RWPE2 (cell line): ENCODE data around the gene RAPSN.

Experiments used
- ATAC-seq: fragments of 200-7000 bp; cut with Tn5 transposase; 3 replicates; pipeline ENCODE4 v1.9.1; 2021; ENCODE audit warnings: low read depth
- DNase-seq: peaks from one replicate; pipeline ENCODE4 v3.0.0-alpha.2; 2020; ENCODE audit warnings: low spot score
- H3K27ac ChIP-seq: fragments of 450-650 bp; 2 replicates; pipeline ENCODE4 v1.5.1; 2017; ENCODE audit warnings: mild to moderate bottlenecking; ENCODE audit not compliant: poor library complexity, severe bottlenecking
- H3K27me3 ChIP-seq: fragments of 250-450 bp; sonication (Bioruptor Pico); 2 replicates; pipeline ENCODE4 v1.5.1; 2021; ENCODE audit warnings: mild to moderate bottlenecking, moderate library complexity; ENCODE audit not compliant: insufficient read depth, poor library complexity, severe bottlenecking
- H3K36me3 ChIP-seq: fragments of 250-450 bp; sonication (Bioruptor Pico); 2 replicates; pipeline ENCODE4 v1.5.1; 2020; ENCODE audit warnings: low read depth, mild to moderate bottlenecking, moderate library complexity
- H3K4me1 ChIP-seq: fragments of 250-450 bp; sonication (Bioruptor Pico); 2 replicates; pipeline ENCODE4 v1.5.1; 2021; ENCODE audit warnings: mild to moderate bottlenecking, moderate library complexity; ENCODE audit not compliant: insufficient read depth, poor library complexity, severe bottlenecking
- H3K4me3 ChIP-seq: fragments of 250-450 bp; sonication (Bioruptor Pico); 2 replicates; pipeline ENCODE4 v1.5.1; 2021; ENCODE audit warnings: mild to moderate bottlenecking, moderate library complexity; ENCODE audit not compliant: severe bottlenecking
- H3K9me3 ChIP-seq: fragments of 250-450 bp; sonication (Bioruptor Pico); 2 replicates; pipeline ENCODE4 v1.5.1; 2021; ENCODE audit warnings: mild to moderate bottlenecking, moderate library complexity; ENCODE audit not compliant: severe bottlenecking
- TF ChIP-seq, protein P1 (sequence below): fragments of 450-650 bp; IDR thresholded peaks from one replicate; pipeline ENCODE4 v1.5.1; 2017; ENCODE audit warnings: mild to moderate bottlenecking, moderate library complexity; ENCODE audit not compliant: poor library complexity, severe bottlenecking

RAPSN gene

GRCh38 chr11:47438721-47439120 is 10.2 kb downstream of the RAPSN start:
- no peak for ATAC-seq
- TF ChIP-seq, protein P1, sequence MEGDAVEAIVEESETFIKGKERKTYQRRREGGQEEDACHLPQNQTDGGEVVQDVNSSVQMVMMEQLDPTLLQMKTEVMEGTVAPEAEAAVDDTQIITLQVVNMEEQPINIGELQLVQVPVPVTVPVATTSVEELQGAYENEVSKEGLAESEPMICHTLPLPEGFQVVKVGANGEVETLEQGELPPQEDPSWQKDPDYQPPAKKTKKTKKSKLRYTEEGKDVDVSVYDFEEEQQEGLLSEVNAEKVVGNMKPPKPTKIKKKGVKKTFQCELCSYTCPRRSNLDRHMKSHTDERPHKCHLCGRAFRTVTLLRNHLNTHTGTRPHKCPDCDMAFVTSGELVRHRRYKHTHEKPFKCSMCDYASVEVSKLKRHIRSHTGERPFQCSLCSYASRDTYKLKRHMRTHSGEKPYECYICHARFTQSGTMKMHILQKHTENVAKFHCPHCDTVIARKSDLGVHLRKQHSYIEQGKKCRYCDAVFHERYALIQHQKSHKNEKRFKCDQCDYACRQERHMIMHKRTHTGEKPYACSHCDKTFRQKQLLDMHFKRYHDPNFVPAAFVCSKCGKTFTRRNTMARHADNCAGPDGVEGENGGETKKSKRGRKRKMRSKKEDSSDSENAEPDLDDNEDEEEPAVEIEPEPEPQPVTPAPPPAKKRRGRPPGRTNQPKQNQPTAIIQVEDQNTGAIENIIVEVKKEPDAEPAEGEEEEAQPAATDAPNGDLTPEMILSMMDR, result no peak
- Histone ChIP-seq H3K27ac (no peak overlapping the region), H3K36me3 (no peaks in the 10 kb centered on the region), H3K9me3 (no peaks in the 10 kb centered on the region), H3K4me3 (no peak overlapping the region), H3K27me3 (no peaks in the 10 kb centered on the region), H3K4me1 (no peaks in the 10 kb centered on the region)
- DNase-seq, result no peak

DNA sequence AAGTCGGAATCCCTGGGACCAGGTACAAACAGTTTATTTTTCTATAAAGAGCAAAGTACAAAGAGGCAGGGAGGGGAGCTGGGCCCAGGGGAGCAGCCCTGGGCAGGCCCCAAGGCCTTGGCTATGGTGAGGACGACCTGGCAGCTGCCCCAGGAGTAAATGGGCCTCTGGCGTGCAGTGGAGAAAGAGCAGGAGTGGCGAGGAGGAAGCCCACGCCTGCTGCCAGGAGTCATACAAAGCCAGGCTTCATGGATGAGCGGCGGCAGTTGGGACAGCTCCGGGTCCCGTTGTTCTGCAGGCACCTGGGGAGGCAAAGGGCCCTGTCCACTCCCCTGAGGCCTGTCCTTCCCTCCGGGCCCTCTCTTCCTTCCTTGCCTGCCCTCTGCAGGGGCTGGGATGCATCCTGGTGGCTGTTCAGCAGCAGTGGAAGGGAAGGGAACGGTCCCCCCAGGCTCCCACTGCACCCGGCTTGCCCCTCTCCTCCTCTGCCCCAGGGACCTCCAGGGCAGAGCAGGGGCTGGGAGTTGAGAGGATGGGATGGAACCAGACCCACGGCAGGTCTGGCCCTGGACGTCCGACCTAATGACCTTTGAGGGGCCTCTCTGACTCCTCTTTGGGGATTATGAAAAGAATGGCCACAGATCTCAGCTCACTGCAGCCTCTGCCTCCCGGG is 11.1 kb downstream of the RAPSN start:
- TF ChIP-seq, protein P1, result no peak
- Histone ChIP-seq H3K4me1 (no peaks in the 10 kb centered on the region), H3K27ac (no peak overlapping the region), H3K4me3 (no peak overlapping the region), H3K27me3 (no peaks in the 10 kb centered on the region), H3K9me3 (no peaks in the 10 kb centered on the region), H3K36me3 (no peaks in the 10 kb centered on the region)
- DNase-seq (no peak), ATAC-seq (peak; percentile 21; the same call in 1 of the 3 replicates)

- TF ChIP-seq, protein P1, result no peak
- H3K27ac ChIP-seq, result no peak overlapping the region
- no peak for ATAC-seq
- no peak for DNase-seq
- no peaks in the 10 kb centered on the region for H3K4me1 ChIP-seq
- no peaks in the 10 kb centered on the region for H3K9me3 ChIP-seq
- H3K4me3 ChIP-seq, result no peak overlapping the region
- H3K36me3 ChIP-seq, result no peaks in the 10 kb centered on the region
- no peaks in the 10 kb centered on the region for H3K27me3 ChIP-seq
Observed at GRCh38 chr11:47437218-47437745, 11.7 kb downstream of the RAPSN start.

GRCh38 chr11:47436726-47437125 is 12.2 kb downstream of the RAPSN start:
- Histone ChIP-seq H3K27ac (no peak overlapping the region), H3K4me1 (no peaks in the 10 kb centered on the region), H3K36me3 (no peaks in the 10 kb centered on the region), H3K27me3 (no peaks in the 10 kb centered on the region), H3K9me3 (no peaks in the 10 kb centered on the region), H3K4me3 (no peak overlapping the region)
- TF ChIP-seq, protein P1, result no peak
- no peak for ATAC-seq
- DNase-seq, result no peak

GRCh38 chr11:47435687-47436086 is 13.2 kb downstream of the RAPSN start:
- H3K9me3 ChIP-seq, result no peaks in the 10 kb centered on the region
- H3K4me3 ChIP-seq, result no peak overlapping the region
- H3K4me1 ChIP-seq, result no peaks in the 10 kb centered on the region
- ATAC-seq (no peak), DNase-seq (no peak)
- TF ChIP-seq, protein P1, result no peak
- no peaks in the 10 kb centered on the region for H3K36me3 ChIP-seq
- no peaks in the 10 kb centered on the region for H3K27me3 ChIP-seq
- no peak overlapping the region for H3K27ac ChIP-seq
